ENCODE results near the gene TNS4.

GRCh38 chr17:40499551-40500189, 1.8 kb downstream of the TNS4 start:
- TF ChIP-seq CTCF (IDR thresholded peaks at IDR 0.05; ENCODE audit: borderline replicate concordance, extremely low read depth, low read length, poor library complexity, severe bottlenecking), result no peak
- no peak for TF ChIP-seq EZH2 (IDR thresholded peaks at IDR 0.05; ENCODE audit: borderline replicate concordance, low read depth, low read length, severe bottlenecking)

Measured in DND-41 (cell line).